Peyer's patch (tissue), 4 donors: Measurements from ENCODE around the gene COBL.

ENCODE experiments used
- POLR2A ChIP-seq, 2 donors: fragments of 450-650 bp; IDR thresholded peaks; one replicate each; pipeline ENCODE4 v1.5.1; 2017; ENCODE audit warnings: antibody characterized with exemption in 2 of 2, mild to moderate bottlenecking in 2 of 2, moderate library complexity in 2 of 2
- TF ChIP-seq, protein P1 (sequence below), 6 experiments: fragments of 450-650 bp in 4 of 6; fragments of 200-600 bp in 2 of 6; sonication (generic) in 1 of 6; IDR thresholded peaks; one replicate each; pipeline ENCODE4 v1.5.1; 2017 to 2019; ENCODE audit warnings: antibody characterized with exemption in 6 of 6, mild to moderate bottlenecking in 3 of 6, moderate library complexity in 1 of 6

DNA sequence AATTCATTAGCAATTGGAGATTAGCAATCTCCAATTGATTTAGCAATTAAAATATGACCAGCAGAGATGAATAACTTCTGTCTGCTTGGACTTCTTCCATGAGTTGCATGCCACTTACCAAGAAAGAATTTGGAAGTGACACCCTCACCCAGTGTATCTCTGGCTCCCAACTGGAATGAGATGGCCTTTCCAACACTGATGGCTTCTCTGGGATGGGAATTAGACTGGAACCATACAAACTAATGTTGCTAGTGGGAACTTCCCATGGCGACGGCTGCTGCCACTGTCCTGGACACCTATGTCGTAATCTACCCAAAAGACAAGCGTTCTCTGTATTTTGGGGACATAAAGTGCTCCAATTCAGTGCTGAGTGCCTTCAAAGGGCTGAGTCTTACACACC lies 192.3 kb downstream of the COBL start:
- TF ChIP-seq, protein P1, sequence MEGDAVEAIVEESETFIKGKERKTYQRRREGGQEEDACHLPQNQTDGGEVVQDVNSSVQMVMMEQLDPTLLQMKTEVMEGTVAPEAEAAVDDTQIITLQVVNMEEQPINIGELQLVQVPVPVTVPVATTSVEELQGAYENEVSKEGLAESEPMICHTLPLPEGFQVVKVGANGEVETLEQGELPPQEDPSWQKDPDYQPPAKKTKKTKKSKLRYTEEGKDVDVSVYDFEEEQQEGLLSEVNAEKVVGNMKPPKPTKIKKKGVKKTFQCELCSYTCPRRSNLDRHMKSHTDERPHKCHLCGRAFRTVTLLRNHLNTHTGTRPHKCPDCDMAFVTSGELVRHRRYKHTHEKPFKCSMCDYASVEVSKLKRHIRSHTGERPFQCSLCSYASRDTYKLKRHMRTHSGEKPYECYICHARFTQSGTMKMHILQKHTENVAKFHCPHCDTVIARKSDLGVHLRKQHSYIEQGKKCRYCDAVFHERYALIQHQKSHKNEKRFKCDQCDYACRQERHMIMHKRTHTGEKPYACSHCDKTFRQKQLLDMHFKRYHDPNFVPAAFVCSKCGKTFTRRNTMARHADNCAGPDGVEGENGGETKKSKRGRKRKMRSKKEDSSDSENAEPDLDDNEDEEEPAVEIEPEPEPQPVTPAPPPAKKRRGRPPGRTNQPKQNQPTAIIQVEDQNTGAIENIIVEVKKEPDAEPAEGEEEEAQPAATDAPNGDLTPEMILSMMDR (IDR thresholded peaks at IDR 0.05), result no peak
- TF ChIP-seq POLR2A (IDR thresholded peaks at IDR 0.05), result no peak
